Suprapubic skin (tissue), 4 donors: ENCODE data around the gene PRR11. TPM values are rescaled to one million over a fixed set of nuclear protein-coding genes. Genes with fewer than 3 reads are reported as not detected.

ENCODE experiments used
- DNase-seq, 2 donors: peaks; one replicate each; pipeline ENCODE4 v3.0.0-alpha.2; 2019; ENCODE audit warnings: low spot score in 2 of 2
- H3K27ac ChIP-seq: fragments of 200-600 bp; sonication (generic); one replicate; pipeline ENCODE4 v1.5.1; 2019
- H3K27me3 ChIP-seq: fragments of 200-600 bp; sonication (generic); one replicate; pipeline ENCODE4 v1.5.1; 2019
- H3K36me3 ChIP-seq: fragments of 200-600 bp; sonication (generic); one replicate; pipeline ENCODE4 v1.5.1; 2019
- H3K4me1 ChIP-seq: fragments of 200-600 bp; sonication (generic); one replicate; pipeline ENCODE4 v1.5.1; 2019
- H3K4me3 ChIP-seq: fragments of 200-600 bp; sonication (generic); one replicate; pipeline ENCODE4 v1.5.1; 2019; ENCODE audit warnings: mild to moderate bottlenecking
- H3K9me3 ChIP-seq: fragments of 200-600 bp; sonication (generic); one replicate; pipeline ENCODE4 v1.5.1; 2019
- EP300 ChIP-seq: sonication (generic); formaldehyde crosslinking; IDR thresholded peaks from one replicate; pipeline ENCODE4 v1.6.1; 2017; ENCODE audit warnings: antibody characterized with exemption
- POLR2A ChIP-seq, 2 donors: fragments of 450-650 bp; IDR thresholded peaks; one replicate each; pipeline ENCODE4 v1.6.1; 2017; ENCODE audit warnings: antibody characterized with exemption in 2 of 2, mild to moderate bottlenecking in 2 of 2, moderate library complexity in 2 of 2
- POLR2AphosphoS5 ChIP-seq, 3 donors: sonication (generic); formaldehyde crosslinking; IDR thresholded peaks; one replicate each; pipeline ENCODE4 v1.6.1; 2017; ENCODE audit warnings: antibody characterized with exemption in 3 of 3
- WGBS: methylation state at CpG from one replicate; pipeline ENCODE4 v1.1.5; 2018; 5-methylcytosine and 5-hydroxymethylcytosine counted together
- total RNA-seq, 4 donors: library from RNA; depleted of rRNA; stranded (reverse); fragments of >200 nt; gene quantifications; one replicate each; pipeline ENCODE4 v1.1.0, GENCODE V29; 2016
- TF ChIP-seq, protein P1 (sequence below), 2 donors: fragments of 200-600 bp in 1 of 2; fragments of 450-650 bp in 1 of 2; sonication (generic) in 1 of 2; IDR thresholded peaks; one replicate each; pipeline ENCODE4 v1.5.1; 2016 to 2019; ENCODE audit warnings: antibody characterized with exemption in 2 of 2, mild to moderate bottlenecking in 1 of 2, moderate library complexity in 1 of 2

The PRR11 gene
- total RNA-seq: 1 to 10 TPM; 2.8 to 7.0 (median 4.4) TPM

- TF ChIP-seq POLR2AphosphoS5 (IDR thresholded peaks at IDR 0.05) (peak in 1 of 3 donors; percentile 2), EP300 (no peak)
- H3K27ac ChIP-seq: peak within 1 kb of the TSS; percentile 86
- WGBS: under 1% methylated on average over 25 of the region's 25 CpGs
- H3K4me3 ChIP-seq: peak within 1 kb of the TSS; percentile 83
- peaks cover 24% of the 10 kb centered on the region for H3K4me1 ChIP-seq
- DNase-seq: peak; percentile 96 to 97
- no peaks in the 10 kb centered on the region for H3K27me3 ChIP-seq
- H3K9me3 ChIP-seq: no peaks in the 10 kb centered on the region
- no peaks in the 10 kb centered on the region for H3K36me3 ChIP-seq
Observed at GRCh38 chr17:59155439-59156177, at the start of gene PRR11. TSS of gene PRR11 (plus strand) at chr17:59155746. CDS start at chr17:59169753, 14,007 bp downstream.

DNA sequence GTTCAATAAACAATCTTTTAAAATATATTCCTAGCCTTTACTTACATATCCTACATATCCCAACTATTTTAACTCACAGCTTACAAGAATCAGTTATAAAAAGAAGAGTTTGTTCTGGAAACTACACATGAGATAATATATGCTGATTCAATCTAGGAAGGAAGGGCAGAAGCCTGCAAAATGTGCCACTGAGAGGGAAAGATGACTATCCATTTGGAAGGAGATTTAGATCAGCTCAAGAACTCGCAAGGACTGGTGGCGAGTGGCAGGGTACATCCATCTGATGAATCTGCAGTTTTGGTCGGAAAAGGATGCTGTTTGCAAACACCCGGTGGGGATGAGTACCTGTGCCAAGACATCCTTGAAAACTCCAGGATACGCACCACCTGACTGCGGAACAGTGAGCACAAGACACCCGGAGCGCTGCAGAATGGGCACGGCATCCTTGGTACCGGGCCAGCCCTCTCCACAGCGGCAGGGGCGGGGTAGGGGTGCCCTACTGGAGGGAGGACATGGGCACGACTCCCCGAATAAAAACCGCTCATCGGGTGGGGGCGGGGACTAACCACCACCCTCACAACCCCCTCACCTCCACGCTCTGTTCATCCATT lies 49.6 kb upstream of the PRR11 start:
- Histone ChIP-seq H3K36me3 (peaks cover 2% of the 10 kb centered on the region), H3K27me3 (no peaks in the 10 kb centered on the region), H3K4me3 (peak overlapping the region; percentile 93), H3K27ac (peak overlapping the region; percentile 87), H3K4me1 (peaks cover 26% of the 10 kb centered on the region), H3K9me3 (no peaks in the 10 kb centered on the region)
- no peak for TF ChIP-seq POLR2A (IDR thresholded peaks at IDR 0.05)
- TF ChIP-seq POLR2AphosphoS5 (IDR thresholded peaks at IDR 0.05): no peak
- TF ChIP-seq, protein P1, sequence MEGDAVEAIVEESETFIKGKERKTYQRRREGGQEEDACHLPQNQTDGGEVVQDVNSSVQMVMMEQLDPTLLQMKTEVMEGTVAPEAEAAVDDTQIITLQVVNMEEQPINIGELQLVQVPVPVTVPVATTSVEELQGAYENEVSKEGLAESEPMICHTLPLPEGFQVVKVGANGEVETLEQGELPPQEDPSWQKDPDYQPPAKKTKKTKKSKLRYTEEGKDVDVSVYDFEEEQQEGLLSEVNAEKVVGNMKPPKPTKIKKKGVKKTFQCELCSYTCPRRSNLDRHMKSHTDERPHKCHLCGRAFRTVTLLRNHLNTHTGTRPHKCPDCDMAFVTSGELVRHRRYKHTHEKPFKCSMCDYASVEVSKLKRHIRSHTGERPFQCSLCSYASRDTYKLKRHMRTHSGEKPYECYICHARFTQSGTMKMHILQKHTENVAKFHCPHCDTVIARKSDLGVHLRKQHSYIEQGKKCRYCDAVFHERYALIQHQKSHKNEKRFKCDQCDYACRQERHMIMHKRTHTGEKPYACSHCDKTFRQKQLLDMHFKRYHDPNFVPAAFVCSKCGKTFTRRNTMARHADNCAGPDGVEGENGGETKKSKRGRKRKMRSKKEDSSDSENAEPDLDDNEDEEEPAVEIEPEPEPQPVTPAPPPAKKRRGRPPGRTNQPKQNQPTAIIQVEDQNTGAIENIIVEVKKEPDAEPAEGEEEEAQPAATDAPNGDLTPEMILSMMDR (IDR thresholded peaks at IDR 0.05): no peak
- TF ChIP-seq EP300: no peak
- WGBS: 0% methylated on average over 7 of the region's 18 CpGs
- peak; percentile 81 to 85 for DNase-seq

DNA sequence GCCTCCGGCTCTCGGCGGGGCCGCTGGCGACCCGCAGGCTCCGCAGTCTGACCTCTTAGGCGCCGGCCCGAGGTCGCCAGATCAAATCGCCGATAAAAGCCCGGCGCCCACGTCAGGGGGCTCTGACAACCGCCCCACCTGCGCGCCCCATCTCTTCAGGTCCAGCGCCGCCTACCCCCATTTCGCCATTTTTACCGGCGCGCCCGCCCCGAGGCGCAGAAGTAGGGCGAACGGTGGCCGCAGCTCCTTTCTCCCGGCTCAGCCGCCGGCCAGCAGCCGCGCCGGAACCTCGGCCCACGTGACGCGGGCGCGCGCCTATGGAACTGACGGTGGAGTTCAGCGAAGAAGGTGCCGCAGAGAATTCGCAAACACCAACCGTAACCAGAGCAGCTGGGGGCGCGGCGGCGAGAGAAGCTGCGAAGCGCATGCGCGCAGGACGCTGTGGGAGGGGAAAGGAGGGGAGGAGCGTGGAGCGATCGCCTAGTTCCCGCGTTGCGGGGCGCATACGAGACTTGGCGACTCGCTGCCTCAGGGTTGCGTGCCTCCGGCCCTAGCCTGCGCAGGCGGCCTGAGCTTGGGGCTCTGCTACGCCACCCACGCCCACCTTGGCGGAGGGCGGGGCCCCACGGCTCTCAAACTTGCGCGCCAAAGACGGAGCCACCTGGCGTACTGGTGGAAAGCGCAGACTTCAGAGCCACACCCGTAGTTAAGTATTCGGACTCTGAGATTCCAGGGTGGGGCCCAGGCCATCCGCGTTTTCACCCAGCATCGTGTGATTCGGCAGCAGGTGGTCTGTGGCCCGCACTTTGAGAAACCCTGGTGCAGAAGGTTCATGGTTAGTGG lies 48.9 kb upstream of the PRR11 start, which contains the start of gene TRIM37:
TSS of gene TRIM37 (minus strand) at position 418 of the 843 bp plus-strand sequence. CDS start 419 bp downstream, outside the sequence.
- Histone ChIP-seq H3K4me1 (peaks cover 26% of the 10 kb centered on the region), H3K4me3 (peak within 1 kb of the TSS; percentile 93), H3K27me3 (no peaks in the 10 kb centered on the region), H3K36me3 (peaks cover 2% of the 10 kb centered on the region), H3K9me3 (no peaks in the 10 kb centered on the region), H3K27ac (peak within 1 kb of the TSS; percentile 87)
- DNase-seq: peak; percentile 97 to 99
- TF ChIP-seq POLR2AphosphoS5 (IDR thresholded peaks at IDR 0.05) (peak in 1 of 3 donors; percentile 81), EP300 (no peak), POLR2A (IDR thresholded peaks at IDR 0.05) (peak in 1 of 2 donors; percentile 26)
- TF ChIP-seq, protein P1 (IDR thresholded peaks at IDR 0.05): no peak
- WGBS: 0% methylated on average over 45 of the region's 89 CpGs

- H3K27ac ChIP-seq: peak overlapping the region; percentile 87
- no peak for DNase-seq
- WGBS: 3% methylated on average over 10 of the region's 10 CpGs
- no peak for TF ChIP-seq POLR2A (IDR thresholded peaks at IDR 0.05)
- TF ChIP-seq EP300: no peak
- TF ChIP-seq POLR2AphosphoS5 (IDR thresholded peaks at IDR 0.05): no peak
- TF ChIP-seq, protein P1 (IDR thresholded peaks at IDR 0.05): no peak
- H3K36me3 ChIP-seq: no peaks in the 10 kb centered on the region
- no peaks in the 10 kb centered on the region for H3K9me3 ChIP-seq
- peaks cover 26% of the 10 kb centered on the region for H3K4me1 ChIP-seq
- no peaks in the 10 kb centered on the region for H3K27me3 ChIP-seq
- peak overlapping the region; percentile 93 for H3K4me3 ChIP-seq
Observed at GRCh38 chr17:59107306-59107670, 48.3 kb upstream of the PRR11 start.

GRCh38 chr17:59108400-59109102 lies 47.0 kb upstream of the PRR11 start:
- no peaks in the 10 kb centered on the region for H3K9me3 ChIP-seq
- 83% methylated on average over 7 of the region's 7 CpGs for WGBS
- H3K36me3 ChIP-seq: no peaks in the 10 kb centered on the region
- no peaks in the 10 kb centered on the region for H3K27me3 ChIP-seq
- TF ChIP-seq, protein P1 (IDR thresholded peaks at IDR 0.05): no peak
- no peak for TF ChIP-seq EP300
- no peak for TF ChIP-seq POLR2A (IDR thresholded peaks at IDR 0.05)
- TF ChIP-seq POLR2AphosphoS5 (IDR thresholded peaks at IDR 0.05): no peak
- no peak overlapping the region for H3K4me3 ChIP-seq
- H3K4me1 ChIP-seq: peaks cover 26% of the 10 kb centered on the region
- DNase-seq: no peak
- no peak overlapping the region for H3K27ac ChIP-seq
